HepG2 (cell line): ENCODE results near the gene ALDH2. TPM values are rescaled to one million over a fixed set of nuclear protein-coding genes. Genes with fewer than 3 reads are reported as not detected.
A peak's percentile ranks its signal among the peaks of the same experiment; 100 is the strongest.

Experiments used
- ARID3A ChIP-seq: IDR thresholded peaks from 2 replicates; pipeline ENCODE4 v1.6.1; 2012; ENCODE audit warnings: low read depth, low read length, improper control_type of control experiment
- GTF2F1 ChIP-seq: fragments of 150-350 bp; IDR thresholded peaks from 2 replicates; pipeline ENCODE4 v1.6.1; 2014; ENCODE audit warnings: low read length
- KLF16 ChIP-seq, 2 experiments: sonication (generic) in 1 of 2; formaldehyde crosslinking in 1 of 2; IDR thresholded peaks; 2 replicates each; pipeline versions ENCODE4 v1.6.1 to v1.8.0; 2016 to 2023; ENCODE audit warnings: missing genetic modification reagents in 2 of 2, missing compliant biosample characterization in 1 of 2
- NAIF1 ChIP-seq: sonication (generic); formaldehyde crosslinking; IDR thresholded peaks from 2 replicates; pipeline ENCODE4 v1.5.0; 2020; ENCODE audit warnings: mild to moderate bottlenecking, missing genetic modification reagents, borderline replicate concordance
- NCOA1 ChIP-seq: sonication (generic); formaldehyde crosslinking; IDR thresholded peaks from 2 replicates; pipeline ENCODE4 v1.9.0; 2021; ENCODE audit warnings: missing genetic modification reagents
- NR2F6 ChIP-seq, 2 experiments: IDR thresholded peaks; 2 replicates each; pipeline ENCODE4 v1.6.1; 2016; ENCODE audit warnings: antibody characterized with exemption in 1 of 2, mild to moderate bottlenecking in 1 of 2
- POLR2G ChIP-seq: fragments of 200-400 bp; formaldehyde crosslinking; IDR thresholded peaks from 2 replicates; pipeline ENCODE4 v1.6.1; 2018; ENCODE audit warnings: mild to moderate bottlenecking, low read depth, low read length, moderate library complexity
- PRDM10 ChIP-seq: sonication (generic); formaldehyde crosslinking; IDR thresholded peaks from 2 replicates; pipeline ENCODE4 v1.4.0; 2020; ENCODE audit warnings: low read depth, missing genetic modification reagents
- RAD21 ChIP-seq: fragments of 450-650 bp; formaldehyde crosslinking; IDR thresholded peaks from 2 replicates; pipeline ENCODE4 v1.5.0; 2020; ENCODE audit warnings: mild to moderate bottlenecking
- SALL1 ChIP-seq: sonication (generic); formaldehyde crosslinking; IDR thresholded peaks from 2 replicates; pipeline ENCODE4 v1.8.0; 2022; ENCODE audit warnings: mild to moderate bottlenecking, missing genetic modification reagents
- SMAD3 ChIP-seq: sonication (generic); formaldehyde crosslinking; IDR thresholded peaks from 2 replicates; pipeline ENCODE4 v1.4.0; 2020; ENCODE audit warnings: missing genetic modification reagents
- SMC3 ChIP-seq: IDR thresholded peaks from 2 replicates; pipeline ENCODE4 v1.6.1; 2011; ENCODE audit warnings: low read length, improper control_type of control experiment
- ZBTB20 ChIP-seq: sonication (generic); formaldehyde crosslinking; IDR thresholded peaks from 2 replicates; pipeline ENCODE4 v1.8.1; 2023; ENCODE audit warnings: missing genetic modification reagents, low read depth, mild to moderate bottlenecking, borderline replicate concordance
- ZNF10 ChIP-seq: sonication (generic); formaldehyde crosslinking; IDR thresholded peaks from 2 replicates; pipeline ENCODE4 v1.4.0; 2020; ENCODE audit warnings: mild to moderate bottlenecking, low read depth, missing genetic modification reagents, borderline replicate concordance
- ZNF460 ChIP-seq: sonication (generic); formaldehyde crosslinking; IDR thresholded peaks from 2 replicates; pipeline ENCODE4 v1.5.1; 2020; ENCODE audit warnings: missing genetic modification reagents, mild to moderate bottlenecking, borderline replicate concordance
- ZNF513 ChIP-seq: sonication (generic); formaldehyde crosslinking; conservative IDR thresholded peaks from 2 replicates; pipeline ENCODE4 v1.5.0; 2020; ENCODE audit warnings: missing genetic modification reagents
- ZNF563 ChIP-seq: sonication (generic); formaldehyde crosslinking; IDR thresholded peaks from 2 replicates; pipeline ENCODE4 v1.8.0; 2022; ENCODE audit warnings: mild to moderate bottlenecking, moderate library complexity, missing genetic modification reagents
- ZNF777 ChIP-seq: sonication (generic); formaldehyde crosslinking; IDR thresholded peaks from 2 replicates; pipeline ENCODE4 v1.4.0; 2020; ENCODE audit warnings: missing genetic modification reagents
- polyA plus RNA-seq, 8 experiments: library from polyadenylated mRNA; depleted of rRNA in 3 of 8; stranded (reverse) in 7 of 8; unstranded in 1 of 8; fragments of >200 nt; fragmentation: Illumina TruSeq in 4 of 8; extraction: Trizol in 4 of 8; gene quantifications; 2 replicates each; pipeline versions ENCODE4 v1.2.1 to v1.2.3, GENCODE V29; 2011 to 2016; ENCODE audit warnings: low read depth in 4 of 8, missing spikeins in 1 of 8, mixed read lengths in 1 of 8; ENCODE audit not compliant: insufficient read depth in 1 of 8
- total RNA-seq, 5 experiments: library from RNA; depleted of rRNA; stranded (reverse); fragments of >200 nt; fragmentation: Illumina TruSeq; extraction: Trizol; gene quantifications; 2 replicates each; pipeline ENCODE4 v1.2.3, GENCODE V29; 2016; ENCODE audit warnings: low read depth in 1 of 5
- TF ChIP-seq, protein P1 (sequence below): sonication (generic); formaldehyde crosslinking; IDR thresholded peaks from 2 replicates; pipeline ENCODE4 v1.8.0; 2022; ENCODE audit warnings: missing genetic modification reagents, mild to moderate bottlenecking, borderline replicate concordance
- TF ChIP-seq, protein P2 (sequence below): IDR thresholded peaks from 2 replicates; pipeline ENCODE4 v1.6.1; 2016; ENCODE audit warnings: missing genetic modification reagents, missing compliant biosample characterization

ALDH2 gene
- total and polyA plus RNA-seq, 2 of the 13 experiments (the other 11 are each of a cell fraction or from before 2014, with no cell fraction given): 78.8 to 103 TPM

DNA sequence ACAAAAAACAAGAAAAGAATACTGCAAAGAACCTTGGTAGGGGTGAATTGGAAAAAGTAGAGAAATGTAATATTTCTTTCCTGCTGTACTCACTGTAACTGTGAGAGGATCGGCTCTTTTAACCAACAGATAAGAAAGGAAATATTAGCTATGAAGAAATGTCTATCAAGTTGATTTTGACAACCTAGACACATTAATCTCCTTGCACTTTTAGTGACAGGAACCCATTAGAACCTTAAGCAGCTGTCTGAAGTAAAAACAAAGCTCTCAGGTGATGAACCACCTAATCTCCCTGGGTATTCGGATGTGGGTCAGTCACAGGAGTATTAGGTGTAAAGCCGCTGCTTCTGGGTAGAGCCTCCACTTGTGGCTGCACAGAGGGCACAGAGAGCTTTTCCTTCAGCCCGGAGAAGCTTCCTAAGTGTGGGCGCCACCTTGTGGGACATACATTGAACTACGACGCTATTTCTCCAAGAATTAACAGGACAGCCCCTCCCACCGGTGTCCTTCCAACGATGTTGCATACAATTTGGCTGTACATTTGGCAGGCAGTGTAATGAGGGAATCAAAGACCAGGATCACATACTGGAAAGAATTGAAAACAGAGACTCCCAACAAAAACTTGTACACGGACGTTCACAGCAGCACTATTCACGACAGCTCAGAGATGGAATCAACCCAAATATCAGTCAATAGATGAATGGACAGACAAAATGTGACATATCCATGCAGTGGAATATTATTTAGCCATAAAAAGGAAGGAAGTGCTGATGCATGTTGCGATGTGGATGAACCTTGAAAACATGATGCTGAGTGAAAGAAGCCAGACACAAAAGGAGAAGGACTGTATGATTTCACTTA, 46.4 kb downstream of the ALDH2 start (continued):
- TF ChIP-seq PRDM10 (CRISPR knock-in tag): no peak; the same call in 1 of the 2 replicates
- TF ChIP-seq, protein P1, sequence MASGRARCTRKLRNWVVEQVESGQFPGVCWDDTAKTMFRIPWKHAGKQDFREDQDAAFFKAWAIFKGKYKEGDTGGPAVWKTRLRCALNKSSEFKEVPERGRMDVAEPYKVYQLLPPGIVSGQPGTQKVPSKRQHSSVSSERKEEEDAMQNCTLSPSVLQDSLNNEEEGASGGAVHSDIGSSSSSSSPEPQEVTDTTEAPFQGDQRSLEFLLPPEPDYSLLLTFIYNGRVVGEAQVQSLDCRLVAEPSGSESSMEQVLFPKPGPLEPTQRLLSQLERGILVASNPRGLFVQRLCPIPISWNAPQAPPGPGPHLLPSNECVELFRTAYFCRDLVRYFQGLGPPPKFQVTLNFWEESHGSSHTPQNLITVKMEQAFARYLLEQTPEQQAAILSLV (CRISPR knock-in tag): no peak
- no peak for TF ChIP-seq NR2F6 (IDR thresholded peaks at IDR 0.05)
- TF ChIP-seq NR2F6 (CRISPR knock-in tag; IDR thresholded peaks at IDR 0.05): peak; percentile 44; the same call in 1 of the 2 replicates
- peak; percentile 41 for TF ChIP-seq SALL1 (CRISPR knock-in tag)
- TF ChIP-seq ZNF10: no peak
- no peak for TF ChIP-seq NCOA1 (CRISPR knock-in tag)
- TF ChIP-seq ZNF460 (CRISPR knock-in tag): no peak
- 0 out of 2 replicates have a peak, but pooled peaks have one; percentile 43 for TF ChIP-seq ZNF513 (CRISPR knock-in tag)
- peak; percentile 49 for TF ChIP-seq POLR2G
- peak; percentile 93 for TF ChIP-seq SMC3
- no peak for TF ChIP-seq ZBTB20
- TF ChIP-seq GTF2F1: no peak
- TF ChIP-seq NAIF1 (CRISPR knock-in tag): no peak
- peak in 1 of 2 experiments; percentile 42; a peak in 1 of 4 replicates for TF ChIP-seq KLF16 (CRISPR knock-in tag; IDR thresholded peaks at IDR 0.05)
- TF ChIP-seq RAD21 (CRISPR knock-in tag): peak; percentile 73
- 0 out of 2 replicates have a peak, but pooled peaks have one; percentile 36 for TF ChIP-seq SMAD3 (CRISPR knock-in tag)
- no peak for TF ChIP-seq ZNF563 (CRISPR knock-in tag)
- 0 out of 2 replicates have a peak, but pooled peaks have one; percentile 29 for TF ChIP-seq ARID3A
- no peak for TF ChIP-seq ZNF777 (CRISPR knock-in tag)
- TF ChIP-seq, protein P2, sequence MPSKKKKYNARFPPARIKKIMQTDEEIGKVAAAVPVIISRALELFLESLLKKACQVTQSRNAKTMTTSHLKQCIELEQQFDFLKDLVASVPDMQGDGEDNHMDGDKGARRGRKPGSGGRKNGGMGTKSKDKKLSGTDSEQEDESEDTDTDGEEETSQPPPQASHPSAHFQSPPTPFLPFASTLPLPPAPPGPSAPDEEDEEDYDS (CRISPR knock-in tag): peak; percentile 30; the same call in 1 of the 2 replicates
